ENCODE measurements around the gene ADD2. TPM values are rescaled to one million over a fixed set of nuclear protein-coding genes. Genes with fewer than 3 reads are reported as not detected.

ADD2 gene
- total and polyA plus RNA-seq, 7 experiments from 2014 or later, result 1.8 to 18.8 (median 7.3) TPM

DNA sequence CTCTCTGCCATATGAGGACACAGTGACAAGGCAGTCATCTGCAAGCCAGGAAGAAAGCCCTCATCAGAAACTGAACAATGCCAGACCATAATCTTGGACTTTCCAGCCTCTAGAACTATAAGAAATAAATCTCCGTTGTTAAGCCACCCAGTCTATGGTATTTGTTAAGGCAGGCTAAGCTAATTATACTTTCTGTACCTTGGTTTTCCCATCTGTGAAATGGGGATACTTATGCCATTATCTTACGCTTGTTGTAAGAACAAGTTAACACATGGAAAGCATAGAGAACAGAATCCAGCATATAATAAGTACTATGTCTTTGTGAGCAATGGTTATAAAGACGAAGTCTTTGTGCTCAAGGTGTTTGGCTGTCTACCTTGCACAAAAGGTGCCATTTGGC is 8.3 kb upstream of the ADD2 start:
- H3K4me1 Mint-ChIP-seq, result peaks cover 0 to 3% (median 0%) of the 10 kb centered on the region in 7 donors
- ChIA-PET CTCF (interaction anchor here (1.1 to 1.9 kb wide), 2 partner anchors 120 to 472 kb away, joined by 3 to 7 read pairs; no protein-coding TSS in a partner anchor), POLR2A (no interaction called here)
- Histone ChIP-seq H3K4me3 (ENCODE audit: low read length) (no peak overlapping the region), H3K27me3 (ENCODE audit: control insufficient read depth in 2 of 2, insufficient read depth in 2 of 2, low read length in 2 of 2) (no peaks in the 10 kb centered on the region), H3K9me3 (ENCODE audit: control insufficient read depth in 2 of 3, low read length in 3 of 3) (no peaks in the 10 kb centered on the region), H3K4me1 (ENCODE audit: control insufficient read depth in 2 of 2, insufficient read depth in 2 of 2, low read length in 2 of 2) (no peaks in the 10 kb centered on the region), H3K27ac (ENCODE audit: low read depth, low read length) (no peak overlapping the region), H3K36me3 (ENCODE audit: control insufficient read depth in 2 of 3, insufficient read depth in 3 of 3, low read length in 3 of 3) (no peaks in the 10 kb centered on the region)
- no peak overlapping the region for H3K4me3 Mint-ChIP-seq
- DNase-seq (no peak), ATAC-seq (no peak)
- H3K27me3 Mint-ChIP-seq, result peaks cover 11 to 55% (median 28%) of the 10 kb centered on the region in 5 donors
- peaks cover 0 to 3% (median 0%) of the 10 kb centered on the region in 11 donors for H3K9me3 Mint-ChIP-seq
- H3K27ac Mint-ChIP-seq, result no peak overlapping the region
- peaks cover 0 to 5% (median 0%) of the 10 kb centered on the region in 5 donors for H3K36me3 Mint-ChIP-seq
- intact Hi-C loops (cut with micrococcal nuclease), result no loop called here

DNA sequence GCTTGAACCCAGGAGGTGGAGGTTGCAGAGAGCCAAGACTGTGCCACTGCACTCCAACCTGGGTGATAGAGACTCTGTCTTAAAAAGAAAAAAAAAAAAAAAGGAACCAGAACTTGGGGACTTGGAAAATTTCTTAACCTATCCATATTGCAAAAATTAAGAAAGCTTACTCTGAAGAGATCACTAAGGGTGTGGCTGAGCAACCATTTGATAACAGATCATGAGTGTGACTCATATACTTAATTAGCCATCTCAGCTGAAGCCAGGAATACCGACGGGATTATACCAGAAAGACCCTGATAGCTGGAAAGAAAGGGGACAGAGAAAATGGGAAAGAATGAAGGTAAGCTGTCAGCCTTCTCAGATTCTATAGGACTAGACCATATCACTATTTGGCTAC is 7.1 kb upstream of the ADD2 start:
- peaks cover 0 to 5% (median 0%) of the 10 kb centered on the region in 5 donors for H3K36me3 Mint-ChIP-seq
- peaks cover 11 to 64% (median 29%) of the 10 kb centered on the region in 5 donors for H3K27me3 Mint-ChIP-seq
- no peaks in the 10 kb centered on the region for H3K4me1 ChIP-seq (ENCODE audit: control insufficient read depth in 2 of 2, insufficient read depth in 2 of 2, low read length in 2 of 2)
- ChIA-PET CTCF (interaction anchor here (1.7 to 1.9 kb wide), 2 partner anchors 10 to 119 kb away, joined by 4 to 7 read pairs; no protein-coding TSS in a partner anchor), POLR2A (interaction anchor here (0.6 to 0.8 kb wide), 2 partner anchors 652 to 758 kb away, joined by 4 to 7 read pairs; no protein-coding TSS in a partner anchor)
- H3K9me3 ChIP-seq (ENCODE audit: control insufficient read depth in 2 of 3, low read length in 3 of 3), result no peaks in the 10 kb centered on the region
- H3K27ac ChIP-seq (ENCODE audit: low read depth, low read length), result no peak overlapping the region
- no peak overlapping the region for H3K4me3 ChIP-seq (ENCODE audit: low read length)
- peaks cover 0 to 5% (median 0%) of the 10 kb centered on the region in 7 donors for H3K4me1 Mint-ChIP-seq
- ATAC-seq (no peak), DNase-seq (no peak)
- no peak overlapping the region for H3K27ac Mint-ChIP-seq
- H3K9me3 Mint-ChIP-seq, result peaks cover 0 to 3% (median 0%) of the 10 kb centered on the region in 11 donors
- no peak overlapping the region for H3K4me3 Mint-ChIP-seq
- intact Hi-C loops (cut with micrococcal nuclease), result no loop called here
- no peaks in the 10 kb centered on the region for H3K36me3 ChIP-seq (ENCODE audit: control insufficient read depth in 2 of 3, insufficient read depth in 3 of 3, low read length in 3 of 3)
- no peaks in the 10 kb centered on the region for H3K27me3 ChIP-seq (ENCODE audit: control insufficient read depth in 2 of 2, insufficient read depth in 2 of 2, low read length in 2 of 2)

DNA sequence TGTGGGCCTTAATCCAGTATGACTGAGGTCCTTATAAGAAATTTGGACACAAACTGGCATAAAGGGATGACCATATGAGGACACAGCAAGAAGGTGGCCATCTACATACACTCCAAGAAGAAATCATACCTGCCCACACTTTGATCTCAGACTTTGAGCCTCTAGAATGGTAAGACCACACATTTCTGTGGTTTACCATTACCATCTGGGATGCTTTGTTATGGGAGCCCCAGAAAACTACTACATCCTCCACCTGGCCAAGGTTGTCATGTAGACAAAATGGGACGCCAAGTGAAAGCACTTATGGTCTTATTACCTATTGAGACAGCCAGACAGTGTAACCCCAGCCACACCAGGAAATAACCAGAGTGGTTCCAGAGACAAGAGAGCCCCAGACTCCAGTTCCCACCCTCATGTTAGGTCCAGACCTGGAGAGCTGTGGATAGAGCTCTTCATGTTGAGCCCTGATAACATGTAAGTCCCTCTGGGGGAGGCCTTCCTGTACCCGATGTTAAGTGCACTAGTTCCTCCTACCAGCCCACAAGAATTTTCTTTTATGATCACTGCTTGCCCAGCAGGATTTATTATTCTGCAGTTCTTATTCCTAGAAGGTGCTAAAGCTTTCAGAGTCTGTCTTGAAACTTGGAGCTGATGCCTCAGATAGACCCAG is 4.6 kb upstream of the ADD2 start:
- Histone ChIP-seq H3K27me3 (ENCODE audit: control insufficient read depth in 2 of 2, insufficient read depth in 2 of 2, low read length in 2 of 2) (peaks cover 0 to 3% of the 10 kb centered on the region in 2 donors), H3K27ac (ENCODE audit: low read depth, low read length) (no peak overlapping the region), H3K9me3 (ENCODE audit: control insufficient read depth in 2 of 3, low read length in 3 of 3) (no peaks in the 10 kb centered on the region), H3K4me3 (ENCODE audit: low read length) (no peak overlapping the region), H3K4me1 (ENCODE audit: control insufficient read depth in 2 of 2, insufficient read depth in 2 of 2, low read length in 2 of 2) (no peaks in the 10 kb centered on the region), H3K36me3 (ENCODE audit: control insufficient read depth in 2 of 3, insufficient read depth in 3 of 3, low read length in 3 of 3) (no peaks in the 10 kb centered on the region)
- intact Hi-C loops (cut with micrococcal nuclease), result no loop called here
- POLR2A ChIA-PET, result no interaction called here
- ATAC-seq (no peak), DNase-seq (no peak)
- no peak overlapping the region for H3K4me3 Mint-ChIP-seq
- H3K4me1 Mint-ChIP-seq, result peaks cover 4 to 10% (median 7%) of the 10 kb centered on the region in 7 donors
- CTCF ChIA-PET, result interaction anchor here (0.7 to 1.5 kb wide), 2 partner anchors 8 to 15 kb away, joined by 3 read pairs; no protein-coding TSS in a partner anchor
- H3K36me3 Mint-ChIP-seq, result peaks cover 0 to 5% (median 1%) of the 10 kb centered on the region in 5 donors
- no peak overlapping the region for H3K27ac Mint-ChIP-seq
- peaks cover 11 to 79% (median 40%) of the 10 kb centered on the region in 5 donors for H3K27me3 Mint-ChIP-seq
- H3K9me3 Mint-ChIP-seq, result peaks cover 0 to 3% (median 0%) of the 10 kb centered on the region in 11 donors

DNA sequence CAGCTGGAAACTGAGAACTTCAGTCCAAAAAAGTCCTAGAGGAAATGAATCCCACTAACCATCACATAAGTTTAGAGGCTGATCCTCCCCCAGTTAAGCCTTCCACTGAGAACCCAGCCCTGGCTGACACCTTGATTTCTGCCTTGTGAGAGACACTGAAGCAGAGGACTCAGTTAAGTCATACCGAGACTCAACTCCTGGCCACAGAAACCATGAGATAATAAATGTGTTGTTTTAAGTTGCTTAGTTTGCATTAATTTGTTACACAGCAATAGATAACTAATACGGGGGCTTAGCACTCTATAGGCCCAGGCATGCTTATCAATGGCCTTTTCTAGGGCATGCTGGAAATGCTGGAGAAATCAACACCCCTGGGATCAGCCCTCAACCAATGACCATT is 3.4 kb upstream of the ADD2 start:
- Histone ChIP-seq H3K4me3 (ENCODE audit: low read length) (no peak overlapping the region), H3K9me3 (ENCODE audit: control insufficient read depth in 2 of 3, low read length in 3 of 3) (no peaks in the 10 kb centered on the region), H3K27ac (ENCODE audit: low read depth, low read length) (no peak overlapping the region), H3K4me1 (ENCODE audit: control insufficient read depth in 2 of 2, insufficient read depth in 2 of 2, low read length in 2 of 2) (peaks cover 5 to 7% of the 10 kb centered on the region in 2 donors), H3K36me3 (ENCODE audit: control insufficient read depth in 2 of 3, insufficient read depth in 3 of 3, low read length in 3 of 3) (no peaks in the 10 kb centered on the region), H3K27me3 (ENCODE audit: control insufficient read depth in 2 of 2, insufficient read depth in 2 of 2, low read length in 2 of 2) (peaks cover 0 to 3% of the 10 kb centered on the region in 2 donors)
- H3K27ac Mint-ChIP-seq, result no peak overlapping the region
- peaks cover 0 to 3% (median 0%) of the 10 kb centered on the region in 11 donors for H3K9me3 Mint-ChIP-seq
- intact Hi-C loops (cut with micrococcal nuclease), result no loop called here
- H3K4me3 Mint-ChIP-seq, result no peak overlapping the region
- H3K27me3 Mint-ChIP-seq, result peaks cover 11 to 80% (median 44%) of the 10 kb centered on the region in 5 donors
- peaks cover 10 to 14% (median 12%) of the 10 kb centered on the region in 7 donors for H3K4me1 Mint-ChIP-seq
- H3K36me3 Mint-ChIP-seq, result peaks cover 0 to 5% (median 3%) of the 10 kb centered on the region in 5 donors
- ATAC-seq (no peak), DNase-seq (no peak)
- ChIA-PET POLR2A (no interaction called here), CTCF (no interaction called here)

GRCh38 chr2:70769450-70769849 is 1.4 kb upstream of the ADD2 start:
- intact Hi-C loops (cut with micrococcal nuclease), result loop anchor here (5.0 kb wide), 3 partner anchors 112 to 467 kb away; partner anchors contain the start of genes FAM136A (in 1 of the 2) and TGFA (in 1 of the 2)
- ChIA-PET CTCF (interaction anchor here (0.6 to 3.0 kb wide), 5 partner anchors 9 to 152 kb away, joined by 3 to 26 read pairs (median 3); no protein-coding TSS in a partner anchor), POLR2A (interaction anchor here (0.6 to 1.5 kb wide), 4 partner anchors 10 to 449 kb away, joined by 3 to 4 read pairs (median 4); no protein-coding TSS in a partner anchor)
- H3K27ac ChIP-seq (ENCODE audit: low read depth, low read length), result no peak overlapping the region
- peak overlapping the region in 3 of 9 donors; percentile 20 to 51 (median 35) for H3K27ac Mint-ChIP-seq
- H3K4me3 Mint-ChIP-seq, result peak overlapping the region in 9 of 10 donors; percentile 3 to 96 (median 85)
- no peak overlapping the region for H3K4me3 ChIP-seq (ENCODE audit: low read length)
- H3K4me1 ChIP-seq (ENCODE audit: control insufficient read depth in 2 of 2, insufficient read depth in 2 of 2, low read length in 2 of 2), result peaks cover 5 to 7% of the 10 kb centered on the region in 2 donors
- H3K27me3 Mint-ChIP-seq, result peaks cover 11 to 75% (median 33%) of the 10 kb centered on the region in 5 donors
- DNase-seq, result no peak
- no peak for ATAC-seq
- H3K4me1 Mint-ChIP-seq, result peaks cover 14 to 30% (median 20%) of the 10 kb centered on the region in 7 donors
- H3K27me3 ChIP-seq (ENCODE audit: control insufficient read depth in 2 of 2, insufficient read depth in 2 of 2, low read length in 2 of 2), result peaks cover 0 to 3% of the 10 kb centered on the region in 2 donors
- no peaks in the 10 kb centered on the region for H3K9me3 ChIP-seq (ENCODE audit: control insufficient read depth in 2 of 3, low read length in 3 of 3)
- H3K36me3 ChIP-seq (ENCODE audit: control insufficient read depth in 2 of 3, insufficient read depth in 3 of 3, low read length in 3 of 3), result no peaks in the 10 kb centered on the region
- H3K9me3 Mint-ChIP-seq, result peaks cover 0 to 3% (median 0%) of the 10 kb centered on the region in 11 donors
- H3K36me3 Mint-ChIP-seq, result peaks cover 0 to 5% (median 3%) of the 10 kb centered on the region in 5 donors

GRCh38 chr2:70768590-70769085 is 638 bp upstream of the ADD2 start:
- H3K27me3 Mint-ChIP-seq, result peaks cover 3 to 69% (median 25%) of the 10 kb centered on the region in 5 donors
- intact Hi-C loops (cut with micrococcal nuclease), result loop anchor here (1.0 to 5.0 kb wide), 4 partner anchors 111 to 466 kb away; partner anchors contain the start of genes FAM136A (in 1 of the 2) and TGFA (in 1 of the 2)

More at GRCh38 chr2:70768590-70769085, 638 bp upstream of the ADD2 start:
- Mint-ChIP-seq H3K9me3 (peaks cover 0 to 2% (median 0%) of the 10 kb centered on the region in 11 donors), H3K4me1 (peaks cover 14 to 34% (median 20%) of the 10 kb centered on the region in 7 donors), H3K27ac (peak overlapping the region in 7 of 9 donors; percentile 35 to 92 (median 60)), H3K4me3 (peak overlapping the region; percentile 67 to 96 (median 82)), H3K36me3 (peaks cover 0 to 3% (median 2%) of the 10 kb centered on the region in 5 donors)
- Histone ChIP-seq H3K36me3 (ENCODE audit: control insufficient read depth in 2 of 3, insufficient read depth in 3 of 3, low read length in 3 of 3) (no peaks in the 10 kb centered on the region), H3K4me3 (ENCODE audit: low read length) (no peak overlapping the region), H3K27ac (ENCODE audit: low read depth, low read length) (no peak overlapping the region), H3K27me3 (ENCODE audit: control insufficient read depth in 2 of 2, insufficient read depth in 2 of 2, low read length in 2 of 2) (peaks cover 0 to 3% of the 10 kb centered on the region in 2 donors), H3K9me3 (ENCODE audit: control insufficient read depth in 2 of 3, low read length in 3 of 3) (no peaks in the 10 kb centered on the region), H3K4me1 (ENCODE audit: control insufficient read depth in 2 of 2, insufficient read depth in 2 of 2, low read length in 2 of 2) (peaks cover 5 to 7% of the 10 kb centered on the region in 2 donors)
- no peak for DNase-seq
- POLR2A ChIA-PET, result interaction anchor here (0.6 to 1.5 kb wide), 3 partner anchors 43 to 125 kb away, joined by 4 to 8 read pairs (median 4); no protein-coding TSS in a partner anchor
- ATAC-seq, result no peak
- CTCF ChIA-PET, result interaction anchor here (0.6 to 3.0 kb wide), 14 partner anchors 9 to 306 kb away, joined by 3 to 26 read pairs (median 3); no protein-coding TSS in a partner anchor
